HG03558 (cell line): ENCODE results near the gene RCN2.
"Not testable (repeated sequence)": the region's sequence is repeated elsewhere in the genome, so short reads cannot be mapped to it uniquely, and the experiment has no call there.

Experiments
- ATAC-seq: cut with Tn5 transposase; IDR thresholded peaks from one replicate; pipeline ENCODE4 v1.9.1; 2021; ENCODE audit warnings: moderate number of reproducible peaks; ENCODE audit not compliant: unreplicated experiment; ENCODE audit errors: extremely low read depth

RCN2 gene

GRCh38 chr15:76930831-76931396 lies 635 bp upstream of the RCN2 start:
- no peak for ATAC-seq

- no peak for ATAC-seq
Observed at GRCh38 chr15:76932135-76932966, 802 bp downstream of the RCN2 start.

- no peak for ATAC-seq
Observed at GRCh38 chr15:76935620-76936019, 4.1 kb downstream of the RCN2 start.

GRCh38 chr15:76936671-76937070 lies 5.1 kb downstream of the RCN2 start:
- no peak for ATAC-seq

GRCh38 chr15:76938752-76939151 lies 7.2 kb downstream of the RCN2 start:
- no peak for ATAC-seq

GRCh38 chr15:76939715-76940114 lies 8.2 kb downstream of the RCN2 start:
- ATAC-seq, result no peak

GRCh38 chr15:76941636-76942035 lies 10.1 kb downstream of the RCN2 start:
- ATAC-seq, result no peak

- no peak for ATAC-seq
Observed at GRCh38 chr15:76942331-76942730, 10.8 kb downstream of the RCN2 start.

- no peak for ATAC-seq
Observed at GRCh38 chr15:76945494-76946093, 14.0 kb downstream of the RCN2 start.

GRCh38 chr15:76947454-76947853 lies 15.9 kb downstream of the RCN2 start:
- ATAC-seq, result no peak

GRCh38 chr15:76951220-76951619 lies 19.7 kb downstream of the RCN2 start:
- no peak for ATAC-seq

GRCh38 chr15:76953913-76954312 lies 22.4 kb downstream of the RCN2 start:
- ATAC-seq, result no peak

- ATAC-seq, result no peak
Observed at GRCh38 chr15:76954744-76955143, 23.2 kb downstream of the RCN2 start.

GRCh38 chr15:76961268-76962011 lies 29.9 kb downstream of the RCN2 start:
- no peak for ATAC-seq

- ATAC-seq, result no peak
Observed at GRCh38 chr15:76962337-76963013, 30.9 kb downstream of the RCN2 start.

GRCh38 chr15:76963596-76963995 lies 32.0 kb downstream of the RCN2 start:
- ATAC-seq, result no peak

- no peak for ATAC-seq
Observed at GRCh38 chr15:76964157-76964556, 32.6 kb downstream of the RCN2 start.

- not testable (repeated sequence) for ATAC-seq
Observed at GRCh38 chr15:76966051-76966450, 34.5 kb downstream of the RCN2 start.

GRCh38 chr15:76967067-76967466 lies 35.5 kb downstream of the RCN2 start:
- ATAC-seq, result no peak

- ATAC-seq, result no peak
Observed at GRCh38 chr15:76968306-76968705, 36.8 kb downstream of the RCN2 start.
